Measurements from ENCODE around the gene PLA2G15.
"Not testable (repeated sequence)": the region's sequence is repeated elsewhere in the genome, so short reads cannot be mapped to it uniquely, and the experiment has no call there.

PLA2G15 gene

GRCh38 chr16:68288796-68289195 is 43.6 kb downstream of the PLA2G15 start:
- H3K56ac ChIP-seq (ENCODE audit: low read length); H3K27ac ChIP-seq (ENCODE audit: low read depth, low read length); H3K23ac ChIP-seq (ENCODE audit: low read length); H3K9ac ChIP-seq (ENCODE audit: low read length); H2BK120ac ChIP-seq (ENCODE audit: low read depth, low read length); H3K4ac ChIP-seq (ENCODE audit: low read depth, low read length); DNase-seq; H2AK5ac ChIP-seq (ENCODE audit: low read length); H4K8ac ChIP-seq (ENCODE audit: low read depth, low read length); H3K18ac ChIP-seq (ENCODE audit: low read length); H3K79me2 ChIP-seq (ENCODE audit: control insufficient read depth, insufficient read depth, low read length); H3K27me3 ChIP-seq (ENCODE audit: insufficient read depth, low read length, poor library complexity); H3K4me2 ChIP-seq (ENCODE audit: low read length); H3K4me1 ChIP-seq (ENCODE audit: control insufficient read depth, low read depth, low read length); H2BK5ac ChIP-seq (ENCODE audit: low read length); H3K4me3 ChIP-seq (ENCODE audit: low read length); H4K5ac ChIP-seq (ENCODE audit: low read length); H2BK15ac ChIP-seq (replicated peaks; ENCODE audit: low read depth): not testable (repeated sequence)
- peaks cover 17% of the 10 kb centered on the region for H3K36me3 ChIP-seq (ENCODE audit: control insufficient read depth, insufficient read depth, low read length)
- peaks cover 11% of the 10 kb centered on the region for H3K79me1 ChIP-seq (ENCODE audit: low read length)
- no CpG with 5 or more reads among the region's 9 CpGs for WGBS (ENCODE audit: extremely low coverage, insufficient coverage, low lambda C conversion rate)

GRCh38 chr16:68289202-68289601 is 44.0 kb downstream of the PLA2G15 start:
- Histone ChIP-seq H2BK15ac (replicated peaks; ENCODE audit: low read depth) (no peak overlapping the region), H3K27ac (ENCODE audit: low read depth, low read length) (no peak overlapping the region), H3K9ac (ENCODE audit: low read length) (no peak overlapping the region), H3K79me1 (ENCODE audit: low read length) (peaks cover 11% of the 10 kb centered on the region), H3K4ac (ENCODE audit: low read depth, low read length) (no peak overlapping the region), H3K27me3 (ENCODE audit: insufficient read depth, low read length, poor library complexity) (no peaks in the 10 kb centered on the region), H4K5ac (ENCODE audit: low read length) (no peak overlapping the region), H2BK120ac (ENCODE audit: low read depth, low read length) (no peak overlapping the region), H3K18ac (ENCODE audit: low read length) (no peak overlapping the region), H3K56ac (ENCODE audit: low read length) (no peak overlapping the region), H3K4me3 (ENCODE audit: low read length) (no peak overlapping the region), H2BK5ac (ENCODE audit: low read length) (no peak overlapping the region), H3K4me1 (ENCODE audit: control insufficient read depth, low read depth, low read length) (peaks cover 2% of the 10 kb centered on the region), H3K79me2 (ENCODE audit: control insufficient read depth, insufficient read depth, low read length) (no peaks in the 10 kb centered on the region), H3K36me3 (ENCODE audit: control insufficient read depth, insufficient read depth, low read length) (peaks cover 17% of the 10 kb centered on the region), H4K8ac (ENCODE audit: low read depth, low read length) (no peak overlapping the region), H2AK5ac (ENCODE audit: low read length) (no peak overlapping the region), H3K4me2 (ENCODE audit: low read length) (no peak overlapping the region), H3K23ac (ENCODE audit: low read length) (no peak overlapping the region)
- DNase-seq = no peak
- no CpG with 5 or more reads among the region's 2 CpGs for WGBS (ENCODE audit: extremely low coverage, insufficient coverage, low lambda C conversion rate)

DNA sequence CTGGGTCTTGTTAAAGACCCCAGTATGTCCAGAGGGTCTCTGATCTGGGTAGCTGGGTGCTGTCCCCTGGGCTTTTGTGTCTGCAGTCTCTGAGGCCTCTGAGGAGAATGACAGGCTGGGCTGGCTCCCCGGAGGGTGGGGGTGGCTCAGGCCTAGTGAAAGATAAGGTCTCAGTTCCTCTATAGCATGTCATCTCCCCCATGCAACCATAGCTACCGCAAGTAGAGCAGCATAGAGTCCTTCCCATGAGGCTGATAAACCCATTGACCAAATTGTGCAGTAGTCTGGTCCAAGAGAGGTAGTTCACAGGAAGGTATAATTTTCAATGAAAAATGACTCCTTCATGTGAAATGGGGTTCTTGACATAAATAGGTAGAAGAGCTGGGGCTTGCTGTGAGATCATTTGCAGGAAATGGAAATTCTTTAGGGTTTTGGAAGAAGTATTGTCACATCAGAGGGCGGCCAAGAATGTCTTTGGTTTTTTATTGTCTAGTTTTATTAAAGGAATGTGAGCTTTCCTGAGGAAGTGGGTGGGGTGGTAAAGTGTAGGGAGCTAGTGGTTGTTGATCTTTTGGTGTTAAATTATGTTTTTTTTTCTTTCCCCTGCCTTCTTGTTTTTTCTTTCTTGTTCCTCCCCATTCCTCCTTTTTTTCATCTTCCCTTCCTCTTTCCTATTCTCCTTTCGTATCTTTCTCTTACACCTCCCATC is 44.6 kb downstream of the PLA2G15 start:
- WGBS (ENCODE audit: extremely low coverage, insufficient coverage, low lambda C conversion rate) = 100% methylated on average over 1 of the region's 4 CpGs
- no peak overlapping the region for H3K56ac ChIP-seq (ENCODE audit: low read length)
- H3K4me3 ChIP-seq (ENCODE audit: low read length) = no peak overlapping the region
- H3K18ac ChIP-seq (ENCODE audit: low read length) = no peak overlapping the region
- no peak overlapping the region for H2BK120ac ChIP-seq (ENCODE audit: low read depth, low read length)
- H3K9ac ChIP-seq (ENCODE audit: low read length) = no peak overlapping the region
- H3K27ac ChIP-seq (ENCODE audit: low read depth, low read length) = no peak overlapping the region
- no peak overlapping the region for H4K8ac ChIP-seq (ENCODE audit: low read depth, low read length)
- H2BK5ac ChIP-seq (ENCODE audit: low read length) = no peak overlapping the region
- no peak overlapping the region for H3K4me2 ChIP-seq (ENCODE audit: low read length)
- H2AK5ac ChIP-seq (ENCODE audit: low read length) = no peak overlapping the region
- no peak overlapping the region for H2BK15ac ChIP-seq (replicated peaks; ENCODE audit: low read depth)
- no peak overlapping the region for H4K5ac ChIP-seq (ENCODE audit: low read length)
- peaks cover 20% of the 10 kb centered on the region for H3K36me3 ChIP-seq (ENCODE audit: control insufficient read depth, insufficient read depth, low read length)
- H3K27me3 ChIP-seq (ENCODE audit: insufficient read depth, low read length, poor library complexity) = no peaks in the 10 kb centered on the region
- peaks cover 11% of the 10 kb centered on the region for H3K79me1 ChIP-seq (ENCODE audit: low read length)
- peaks cover 2% of the 10 kb centered on the region for H3K4me1 ChIP-seq (ENCODE audit: control insufficient read depth, low read depth, low read length)
- no peaks in the 10 kb centered on the region for H3K79me2 ChIP-seq (ENCODE audit: control insufficient read depth, insufficient read depth, low read length)
- no peak overlapping the region for H3K23ac ChIP-seq (ENCODE audit: low read length)
- H3K4ac ChIP-seq (ENCODE audit: low read depth, low read length) = no peak overlapping the region
- peak; percentile 32 for DNase-seq

- Histone ChIP-seq H3K4ac (ENCODE audit: low read depth, low read length) (no peak overlapping the region), H3K9ac (ENCODE audit: low read length) (no peak overlapping the region), H3K36me3 (ENCODE audit: control insufficient read depth, insufficient read depth, low read length) (peaks cover 20% of the 10 kb centered on the region), H4K8ac (ENCODE audit: low read depth, low read length) (no peak overlapping the region), H2AK5ac (ENCODE audit: low read length) (no peak overlapping the region), H3K79me2 (ENCODE audit: control insufficient read depth, insufficient read depth, low read length) (no peaks in the 10 kb centered on the region), H3K27ac (ENCODE audit: low read depth, low read length) (no peak overlapping the region), H3K79me1 (ENCODE audit: low read length) (peaks cover 6% of the 10 kb centered on the region), H4K5ac (ENCODE audit: low read length) (no peak overlapping the region), H2BK5ac (ENCODE audit: low read length) (no peak overlapping the region), H2BK15ac (replicated peaks; ENCODE audit: low read depth) (no peak overlapping the region), H3K18ac (ENCODE audit: low read length) (no peak overlapping the region), H3K4me3 (ENCODE audit: low read length) (no peak overlapping the region), H3K56ac (ENCODE audit: low read length) (no peak overlapping the region), H3K23ac (ENCODE audit: low read length) (no peak overlapping the region), H3K4me2 (ENCODE audit: low read length) (no peak overlapping the region), H2BK120ac (ENCODE audit: low read depth, low read length) (no peak overlapping the region), H3K27me3 (ENCODE audit: insufficient read depth, low read length, poor library complexity) (no peaks in the 10 kb centered on the region), H3K4me1 (ENCODE audit: control insufficient read depth, low read depth, low read length) (peaks cover 2% of the 10 kb centered on the region)
- no CpG with 5 or more reads among the region's 6 CpGs for WGBS (ENCODE audit: extremely low coverage, insufficient coverage, low lambda C conversion rate)
- DNase-seq = no peak
These were observed 45.3 kb downstream of the PLA2G15 start for GRCh38 chr16:68290450-68290849.

DNA sequence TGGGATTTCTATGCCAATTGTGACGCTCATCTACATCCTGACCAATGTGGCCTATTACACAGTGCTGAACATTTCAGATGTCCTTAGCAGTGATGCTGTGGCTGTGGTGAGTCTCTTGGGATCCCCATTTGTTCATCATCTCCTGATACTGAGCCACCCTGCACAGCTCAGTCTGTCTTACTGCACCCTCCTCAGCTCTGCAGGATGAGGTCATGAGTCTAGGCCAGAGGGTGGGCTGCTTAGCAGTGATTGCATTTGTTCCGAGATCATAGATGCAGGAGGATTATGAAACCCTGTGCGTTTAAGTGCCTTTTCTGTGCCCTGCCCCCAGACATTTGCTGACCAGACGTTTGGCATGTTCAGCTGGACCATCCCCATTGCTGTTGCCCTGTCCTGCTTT is 46.1 kb downstream of the PLA2G15 start:
- no peak overlapping the region for H3K4me2 ChIP-seq (ENCODE audit: low read length)
- no peak overlapping the region for H3K4me3 ChIP-seq (ENCODE audit: low read length)
- no peak overlapping the region for H3K27ac ChIP-seq (ENCODE audit: low read depth, low read length)
- H2BK120ac ChIP-seq (ENCODE audit: low read depth, low read length) = no peak overlapping the region
- no CpG with 5 or more reads among the region's 4 CpGs for WGBS (ENCODE audit: extremely low coverage, insufficient coverage, low lambda C conversion rate)
- no peak overlapping the region for H2AK5ac ChIP-seq (ENCODE audit: low read length)
- no peak overlapping the region for H4K5ac ChIP-seq (ENCODE audit: low read length)
- DNase-seq = no peak
- no peaks in the 10 kb centered on the region for H3K27me3 ChIP-seq (ENCODE audit: insufficient read depth, low read length, poor library complexity)
- no peak overlapping the region for H3K23ac ChIP-seq (ENCODE audit: low read length)
- H3K4me1 ChIP-seq (ENCODE audit: control insufficient read depth, low read depth, low read length) = peaks cover 2% of the 10 kb centered on the region
- peaks cover 2% of the 10 kb centered on the region for H3K79me1 ChIP-seq (ENCODE audit: low read length)
- no peak overlapping the region for H2BK15ac ChIP-seq (replicated peaks; ENCODE audit: low read depth)
- no peak overlapping the region for H3K56ac ChIP-seq (ENCODE audit: low read length)
- H3K18ac ChIP-seq (ENCODE audit: low read length) = no peak overlapping the region
- no peak overlapping the region for H3K9ac ChIP-seq (ENCODE audit: low read length)
- peaks cover 20% of the 10 kb centered on the region for H3K36me3 ChIP-seq (ENCODE audit: control insufficient read depth, insufficient read depth, low read length)
- no peak overlapping the region for H4K8ac ChIP-seq (ENCODE audit: low read depth, low read length)
- no peak overlapping the region for H2BK5ac ChIP-seq (ENCODE audit: low read length)
- no peaks in the 10 kb centered on the region for H3K79me2 ChIP-seq (ENCODE audit: control insufficient read depth, insufficient read depth, low read length)
- no peak overlapping the region for H3K4ac ChIP-seq (ENCODE audit: low read depth, low read length)

GRCh38 chr16:68292425-68292824 is 47.3 kb downstream of the PLA2G15 start:
- Histone ChIP-seq H3K18ac (ENCODE audit: low read length) (no peak overlapping the region), H3K4me2 (ENCODE audit: low read length) (no peak overlapping the region), H2BK120ac (ENCODE audit: low read depth, low read length) (no peak overlapping the region), H3K9ac (ENCODE audit: low read length) (no peak overlapping the region), H3K79me1 (ENCODE audit: low read length) (peaks cover 2% of the 10 kb centered on the region), H3K23ac (ENCODE audit: low read length) (no peak overlapping the region), H2BK15ac (replicated peaks; ENCODE audit: low read depth) (no peak overlapping the region), H2AK5ac (ENCODE audit: low read length) (no peak overlapping the region), H3K4me1 (ENCODE audit: control insufficient read depth, low read depth, low read length) (peaks cover 2% of the 10 kb centered on the region), H3K27ac (ENCODE audit: low read depth, low read length) (no peak overlapping the region), H4K8ac (ENCODE audit: low read depth, low read length) (no peak overlapping the region), H3K4me3 (ENCODE audit: low read length) (no peak overlapping the region), H3K36me3 (ENCODE audit: control insufficient read depth, insufficient read depth, low read length) (peaks cover 22% of the 10 kb centered on the region), H2BK5ac (ENCODE audit: low read length) (no peak overlapping the region), H3K79me2 (ENCODE audit: control insufficient read depth, insufficient read depth, low read length) (no peaks in the 10 kb centered on the region), H3K4ac (ENCODE audit: low read depth, low read length) (no peak overlapping the region), H3K56ac (ENCODE audit: low read length) (no peak overlapping the region), H4K5ac (ENCODE audit: low read length) (no peak overlapping the region), H3K27me3 (ENCODE audit: insufficient read depth, low read length, poor library complexity) (no peaks in the 10 kb centered on the region)
- no CpG with 5 or more reads among the region's 5 CpGs for WGBS (ENCODE audit: extremely low coverage, insufficient coverage, low lambda C conversion rate)
- no peak for DNase-seq
